Kidney (tissue), 14 donors: ENCODE measurements around the gene POC1A. TPM values are rescaled to one million over a fixed set of nuclear protein-coding genes. Genes with fewer than 3 reads are reported as not detected.

ENCODE experiments used
- DNase-seq, 5 donors: peaks; one replicate each; pipeline ENCODE4 v3.0.0-alpha.2; 2013 to 2020
- FAIRE-seq: peaks from 2 replicates; lab custom pipeline; 2012; peaks lifted over from hg19 to GRCh38; lab: Jason Lieb, UNC
- H3K27ac ChIP-seq, 2 donors: one replicate each; pipeline ENCODE4 v1.7.0; 2013; ENCODE audit warnings: low read depth in 2 of 2, low read length in 2 of 2, inconsistent platforms in 1 of 2
- H3K27me3 ChIP-seq: one replicate; pipeline ENCODE4 v1.7.1; 2013; ENCODE audit warnings: low read length, inconsistent platforms; ENCODE audit not compliant: control insufficient read depth, insufficient read depth
- H3K36me3 ChIP-seq, 3 donors: one replicate each; pipeline versions ENCODE4 v1.7.0 to v1.7.1; 2013; ENCODE audit warnings: low read length in 3 of 3, control low read depth in 1 of 3, inconsistent platforms in 1 of 3; ENCODE audit not compliant: insufficient read depth in 3 of 3, control insufficient read depth in 2 of 3
- H3K4me1 ChIP-seq, 3 donors: one replicate each; pipeline versions ENCODE4 v1.7.0 to v1.7.1; 2013; ENCODE audit warnings: low read length in 3 of 3, inconsistent platforms in 1 of 3, low read depth in 1 of 3; ENCODE audit not compliant: control insufficient read depth in 2 of 3, insufficient read depth in 2 of 3
- H3K4me3 ChIP-seq, 3 donors: one replicate each; pipeline versions ENCODE4 v1.7.0 to v1.8.1; 2013; ENCODE audit warnings: low read length in 3 of 3, control low read depth in 1 of 3, inconsistent platforms in 1 of 3
- H3K9ac ChIP-seq, 3 donors: one replicate each; pipeline versions ENCODE4 v1.7.0 to v1.7.1; 2013; ENCODE audit warnings: low read length in 3 of 3, control low read depth in 1 of 3, inconsistent platforms in 1 of 3
- H3K9me3 ChIP-seq, 3 donors: one replicate each; pipeline versions ENCODE4 v1.7.0 to v1.7.1; 2013; ENCODE audit warnings: low read length in 3 of 3, control low read depth in 1 of 3, inconsistent platforms in 1 of 3; ENCODE audit not compliant: control insufficient read depth in 2 of 3, insufficient read depth in 1 of 3
- intact Hi-C: fragments of 100-400 bp; cut with DNase I; formaldehyde crosslinking; loops from one replicate; pipeline ENCODE4 v1.11.1; 2022
- polyA plus RNA-seq: library from polyadenylated mRNA; stranded (reverse); fragments of 350-450 nt; fragmentation: Illumina TruSeq; extraction: RNeasy Lipid Tissue Mini Kit (QIAGEN cat#74804); gene quantifications from one replicate; pipeline ENCODE4 v1.2.3, GENCODE V29; 2014; ENCODE audit warnings: low read depth, low replicate concordance; ENCODE audit not compliant: insufficient read depth
- total RNA-seq: library from RNA; stranded (reverse); fragmentation: NEBNext Ultra II Directional; extraction: Animal tissue kit (Norgen Biotek cat#: 25700); gene quantifications from one replicate; pipeline ENCODE4 v1.2.1, GENCODE V29; 2021
- TF ChIP-seq, protein P1 (sequence below): IDR thresholded peaks from 3 replicates; pipeline ENCODE4 v1.5.1; 2012; ENCODE audit warnings: mild to moderate bottlenecking, moderate library complexity, borderline replicate concordance; ENCODE audit not compliant: insufficient read depth; ENCODE audit errors: extremely low read depth
- donor health status: control.
- donor health status: control.
- donor health status: control.
- donor health status: control.
- donor health status: control.
- donor health status: DM: yes; HTN: yes; CAD: no.
- donor health status: Normal renal cell carcinoma (clear cell type).

POC1A gene
- total and polyA plus RNA-seq, 2 donors from 2014 or later: 2.2 to 2.5 TPM

DNA sequence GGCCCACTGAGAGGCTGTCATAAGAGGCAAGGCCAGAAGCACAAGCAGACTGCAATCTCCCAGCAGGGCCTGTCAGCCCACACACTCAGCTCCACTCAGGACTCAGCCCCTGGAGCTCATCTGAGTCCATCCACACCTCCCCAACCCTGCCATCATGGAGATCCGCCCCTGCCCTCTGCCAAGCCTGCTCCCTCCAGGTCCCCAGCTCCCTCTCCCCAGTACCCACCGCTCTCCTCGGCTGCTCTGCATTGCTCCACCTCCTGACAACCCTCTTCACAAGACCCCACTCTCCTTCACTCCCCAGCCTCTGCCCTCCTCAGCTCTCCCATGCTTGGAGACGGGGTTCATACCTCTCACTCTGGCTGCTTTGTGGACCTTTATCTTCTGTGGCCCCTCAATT, 11.1 kb downstream of the POC1A start:
- DNase-seq: no peak
- intact Hi-C loops: loop anchor here (5.0 kb wide), 1 partner anchor 141 kb away; no protein-coding TSS in a partner anchor
- Histone ChIP-seq H3K9me3 (no peaks in the 10 kb centered on the region), H3K36me3 (no peaks in the 10 kb centered on the region), H3K27ac (no peak overlapping the region), H3K4me1 (no peaks in the 10 kb centered on the region), H3K9ac (no peak overlapping the region), H3K4me3 (no peak overlapping the region), H3K27me3 (no peaks in the 10 kb centered on the region)
- TF ChIP-seq, protein P1, sequence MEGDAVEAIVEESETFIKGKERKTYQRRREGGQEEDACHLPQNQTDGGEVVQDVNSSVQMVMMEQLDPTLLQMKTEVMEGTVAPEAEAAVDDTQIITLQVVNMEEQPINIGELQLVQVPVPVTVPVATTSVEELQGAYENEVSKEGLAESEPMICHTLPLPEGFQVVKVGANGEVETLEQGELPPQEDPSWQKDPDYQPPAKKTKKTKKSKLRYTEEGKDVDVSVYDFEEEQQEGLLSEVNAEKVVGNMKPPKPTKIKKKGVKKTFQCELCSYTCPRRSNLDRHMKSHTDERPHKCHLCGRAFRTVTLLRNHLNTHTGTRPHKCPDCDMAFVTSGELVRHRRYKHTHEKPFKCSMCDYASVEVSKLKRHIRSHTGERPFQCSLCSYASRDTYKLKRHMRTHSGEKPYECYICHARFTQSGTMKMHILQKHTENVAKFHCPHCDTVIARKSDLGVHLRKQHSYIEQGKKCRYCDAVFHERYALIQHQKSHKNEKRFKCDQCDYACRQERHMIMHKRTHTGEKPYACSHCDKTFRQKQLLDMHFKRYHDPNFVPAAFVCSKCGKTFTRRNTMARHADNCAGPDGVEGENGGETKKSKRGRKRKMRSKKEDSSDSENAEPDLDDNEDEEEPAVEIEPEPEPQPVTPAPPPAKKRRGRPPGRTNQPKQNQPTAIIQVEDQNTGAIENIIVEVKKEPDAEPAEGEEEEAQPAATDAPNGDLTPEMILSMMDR: no peak
- no peak for FAIRE-seq

DNA sequence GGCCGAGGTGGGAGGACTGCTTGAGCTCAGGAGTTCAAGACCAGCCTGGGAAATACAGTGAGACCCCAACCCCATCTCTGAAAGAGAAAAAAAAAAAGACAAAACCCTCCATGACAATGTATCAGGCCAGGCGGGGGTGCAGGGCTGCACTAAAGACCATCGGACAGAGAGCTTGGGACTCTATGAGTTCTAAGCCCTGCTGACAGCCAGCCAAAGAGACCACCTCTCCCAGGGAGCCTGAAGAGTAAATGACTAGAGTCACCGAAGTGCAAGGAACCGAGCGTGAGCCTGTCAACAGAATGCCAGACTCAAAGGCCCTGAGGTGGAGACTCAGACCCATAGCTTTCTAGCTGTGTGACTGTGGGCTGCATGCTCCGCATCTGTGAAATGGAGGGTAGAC, 12.5 kb downstream of the POC1A start:
- no peak overlapping the region for H3K4me3 ChIP-seq
- FAIRE-seq (no peak), DNase-seq (no peak)
- TF ChIP-seq, protein P1: no peak
- no peaks in the 10 kb centered on the region for H3K9me3 ChIP-seq
- no peaks in the 10 kb centered on the region for H3K27me3 ChIP-seq
- no peak overlapping the region for H3K27ac ChIP-seq
- intact Hi-C loops: loop anchor here (5.0 kb wide), 1 partner anchor 139 kb away; no protein-coding TSS in a partner anchor
- H3K36me3 ChIP-seq: no peaks in the 10 kb centered on the region
- H3K4me1 ChIP-seq: no peaks in the 10 kb centered on the region
- H3K9ac ChIP-seq: no peak overlapping the region

DNA sequence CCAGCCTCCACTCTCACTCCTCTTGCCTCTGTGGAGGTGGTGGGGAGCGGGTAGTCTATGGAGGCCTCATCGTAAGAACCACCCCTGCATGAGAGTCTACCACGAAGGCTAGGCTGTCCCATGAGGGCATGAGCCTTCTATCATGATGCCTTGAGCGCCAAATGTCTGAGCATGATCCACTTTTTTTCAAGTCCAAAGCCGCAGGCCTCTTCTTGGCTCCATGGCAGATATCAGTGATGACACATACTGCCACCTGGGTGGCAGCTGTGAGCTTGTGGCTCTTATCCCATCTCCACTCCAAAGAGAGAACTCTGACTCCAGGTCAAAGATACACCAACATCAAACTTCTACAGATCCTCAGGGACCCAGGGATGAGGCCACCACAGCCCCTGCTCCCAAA, 13.5 kb downstream of the POC1A start:
- Histone ChIP-seq H3K27ac (no peak overlapping the region), H3K27me3 (no peaks in the 10 kb centered on the region), H3K4me3 (no peak overlapping the region), H3K9ac (no peak overlapping the region), H3K4me1 (no peaks in the 10 kb centered on the region), H3K9me3 (no peaks in the 10 kb centered on the region), H3K36me3 (no peaks in the 10 kb centered on the region)
- intact Hi-C loops: loop anchor here (5.0 kb wide), 1 partner anchor 138 kb away; no protein-coding TSS in a partner anchor
- DNase-seq: no peak
- TF ChIP-seq, protein P1: no peak
- no peak for FAIRE-seq

DNA sequence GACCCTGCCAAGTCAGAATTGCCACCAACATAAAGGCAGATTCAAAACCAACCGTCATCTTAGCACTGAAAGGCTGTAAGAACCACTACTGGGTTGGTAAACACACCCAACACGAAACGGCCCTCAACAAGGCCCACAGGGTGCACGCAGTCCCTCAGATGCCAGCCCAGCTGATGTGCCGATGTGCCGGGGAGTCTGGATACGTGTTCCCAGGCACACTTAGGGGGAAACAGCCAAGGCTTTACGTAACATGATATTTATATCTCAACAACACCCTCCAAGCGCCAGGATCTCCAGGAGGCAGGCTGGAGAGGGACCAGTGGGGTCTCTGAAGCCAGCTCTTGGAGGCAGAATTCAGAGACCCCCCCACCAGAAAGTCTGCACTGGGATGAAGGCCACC, 14.2 kb downstream of the POC1A start:
- no peak for DNase-seq
- no peak overlapping the region for H3K27ac ChIP-seq
- H3K9ac ChIP-seq: no peak overlapping the region
- no peak for FAIRE-seq
- TF ChIP-seq, protein P1: no peak
- H3K36me3 ChIP-seq: no peaks in the 10 kb centered on the region
- no peak overlapping the region for H3K4me3 ChIP-seq
- intact Hi-C loops: loop anchor here (5.0 kb wide), 1 partner anchor 138 kb away; no protein-coding TSS in a partner anchor
- H3K4me1 ChIP-seq: no peaks in the 10 kb centered on the region
- H3K9me3 ChIP-seq: no peaks in the 10 kb centered on the region
- H3K27me3 ChIP-seq: no peaks in the 10 kb centered on the region
